K562 (cell line): ENCODE results near the gene ERCC2. TPM values are rescaled to one million over a fixed set of nuclear protein-coding genes. Genes with fewer than 3 reads are reported as not detected.
"Not testable (repeated sequence)": the region's sequence is repeated elsewhere in the genome, so short reads cannot be mapped to it uniquely, and the experiment has no call there.

Experiments used
- ATAC-seq: fragments of 200-7000 bp; cut with Tn5 transposase; 3 replicates; pipeline ENCODE4 v1.9.1; 2020; ENCODE audit warnings: moderate library complexity
- BruUV-seq: library from RNA; stranded (reverse); fragments of 400-500 nt; replicated peaks from 2 replicates; lab custom pipeline; 2021; lab: Mats Ljungman, UMichigan
- CTCF ChIA-PET: fragments of 300-600 bp; formaldehyde crosslinking; extraction: SDS; loops from one replicate; lab custom pipeline; 2021; ENCODE audit warnings: low intra/inter-chr PET ratio; lab: Yijun Ruan, JAX
- POLR2A ChIA-PET: fragments of 300-600, 350-650 bp; sonication (Branson Sonifier 250); formaldehyde crosslinking; extraction: SDS; loops from one replicate; lab custom pipeline; 2021; ENCODE audit warnings: antibody characterized with exemption, inconsistent platforms; lab: Yijun Ruan, JAX
- DNase-seq, 4 experiments: peaks; one replicate each; pipeline versions ENCODE4 v3.0.0 to v3.0.0-alpha.2; 2011 to 2018; ENCODE audit warnings: low spot score in 3 of 4, mixed read lengths in 3 of 4; ENCODE audit errors: extremely low read depth in 1 of 4
- FAIRE-seq: peaks from 2 replicates; lab custom pipeline; 2011; peaks lifted over from hg19 to GRCh38; lab: Jason Lieb, UNC
- H2AFZ ChIP-seq: 2 replicates; pipeline ENCODE4 v1.6.0; 2011; ENCODE audit warnings: low read depth, low read length, control low read depth, inconsistent platforms
- H3K27ac ChIP-seq: fragments of 200-600 bp; 3 replicates; pipeline ENCODE4 v1.8.0; 2011; ENCODE audit warnings: low read depth, mild to moderate bottlenecking, control low read depth, inconsistent platforms, low read length, moderate library complexity, mixed read lengths; ENCODE audit errors: extremely low read depth
- H3K27me3 ChIP-seq, 2 experiments: fragments of 300-600 bp in 1 of 2; 2 replicates in 1 of 2; 3 replicates in 1 of 2; pipeline versions ENCODE4 v1.6.0 to v1.8.0; 2011; ENCODE audit warnings: inconsistent platforms in 2 of 2, low read length in 2 of 2, mild to moderate bottlenecking in 1 of 2, mixed read lengths in 1 of 2, moderate library complexity in 1 of 2; ENCODE audit not compliant: control insufficient read depth in 2 of 2, insufficient read depth in 2 of 2
- H3K36me3 ChIP-seq: fragments of 300-600 bp; 3 replicates; pipeline ENCODE4 v1.8.0; 2011; ENCODE audit warnings: mild to moderate bottlenecking, low read length, inconsistent platforms; ENCODE audit not compliant: control insufficient read depth, insufficient read depth
- H3K4me1 ChIP-seq, 2 experiments: fragments of 200-600 bp in 1 of 2; replicated peaks in 1 of 2; 2 replicates in 1 of 2; 3 replicates in 1 of 2; pipeline versions ENCODE4 v1.5.1 to v1.8.0; 2011; ENCODE audit warnings: inconsistent platforms in 2 of 2, low read length in 2 of 2, mild to moderate bottlenecking in 1 of 2, mixed read lengths in 1 of 2, moderate library complexity in 1 of 2; ENCODE audit not compliant: control insufficient read depth in 2 of 2, insufficient read depth in 2 of 2
- H3K4me2 ChIP-seq: 2 replicates; pipeline ENCODE4 v1.6.1; 2011; ENCODE audit warnings: low read length, control low read depth, inconsistent platforms, mixed read lengths; ENCODE audit not compliant: insufficient read depth
- H3K4me3 ChIP-seq: fragments of 200-600 bp; sonication (generic), shearing (Covaris generic); 2 replicates; pipeline ENCODE4 v1.5.1; 2016; ENCODE audit warnings: control low read depth, inconsistent platforms
- H3K79me2 ChIP-seq: fragments of 200-600 bp; 3 replicates; pipeline ENCODE4 v1.8.0; 2011; ENCODE audit warnings: low read length, inconsistent platforms; ENCODE audit not compliant: control insufficient read depth, insufficient read depth
- H3K9ac ChIP-seq, 2 experiments: 2 replicates each; pipeline versions ENCODE4 v1.6.0 to v1.6.1; 2011; ENCODE audit warnings: low read depth in 2 of 2, low read length in 2 of 2, control low read depth in 1 of 2, inconsistent platforms in 1 of 2, mild to moderate bottlenecking in 1 of 2, mixed read lengths in 1 of 2; ENCODE audit not compliant: insufficient read depth in 1 of 2
- H3K9me1 ChIP-seq: one replicate; pipeline ENCODE4 v1.6.0; 2011; ENCODE audit warnings: inconsistent platforms, mild to moderate bottlenecking, low read length, moderate library complexity; ENCODE audit not compliant: control insufficient read depth, insufficient read depth
- H3K9me3 ChIP-seq: replicated peaks from 2 replicates; pipeline ENCODE4 v1.5.1; 2011; ENCODE audit warnings: low read depth, low read length, inconsistent platforms; ENCODE audit not compliant: control insufficient read depth, insufficient read depth
- H4K20me1 ChIP-seq: replicated peaks from 2 replicates; pipeline ENCODE4 v1.6.1; 2011; ENCODE audit warnings: low read length, inconsistent platforms, mixed read lengths; ENCODE audit not compliant: control insufficient read depth, insufficient read depth
- CREBBP ChIP-seq: IDR thresholded peaks from one replicate; pipeline ENCODE4 v1.6.1; 2012; ENCODE audit warnings: low read depth, mild to moderate bottlenecking, control low read depth, inconsistent platforms, low read length
- ID3 ChIP-seq, 2 experiments: fragments of 250-450 bp in 1 of 2; fragments of 450-650 bp in 1 of 2; sonication (Bioruptor Pico) in 1 of 2; IDR thresholded peaks; 2 replicates each; pipeline versions ENCODE4 v1.6.1 to v1.8.0; 2016 to 2021; ENCODE audit warnings: mild to moderate bottlenecking in 2 of 2, moderate library complexity in 2 of 2, missing compliant biosample characterization in 1 of 2, missing genetic modification characterization in 1 of 2
- POLR2G ChIP-seq: fragments of 200-400 bp; formaldehyde crosslinking; IDR thresholded peaks from 2 replicates; pipeline ENCODE4 v1.6.1; 2017; ENCODE audit warnings: low read depth, mild to moderate bottlenecking, antibody characterized with exemption, low read length, moderate library complexity
- ZNF121 ChIP-seq: sonication (generic); formaldehyde crosslinking; conservative IDR thresholded peaks from 2 replicates; pipeline ENCODE4 v1.8.0; 2022; ENCODE audit warnings: missing genetic modification reagents
- WGBS: fragments of 100-300 bp; shearing (Covaris generic); methylation state at CpG from one replicate; pipeline ENCODE4 v1.1.6; 2016; ENCODE audit warnings: low coverage, mixed read lengths; ENCODE audit not compliant: insufficient coverage; ENCODE audit errors: missing lambda C conversion rate; 5-methylcytosine and 5-hydroxymethylcytosine counted together
- in situ Hi-C: fragments of 300-500 bp; cut with MboI; formaldehyde crosslinking; loops from 4 replicates; pipeline ENCODE4 v1.15.0; 2018; ENCODE audit warnings: inconsistent platforms, mixed read lengths
- intact Hi-C: fragments of 100-400 bp; cut with micrococcal nuclease; formaldehyde crosslinking; loops from 2 replicates; pipeline ENCODE4 v1.14.2; 2022
- polyA plus RNA-seq, 8 experiments: library from polyadenylated mRNA; depleted of rRNA in 4 of 8; stranded (reverse) in 5 of 8; unstranded in 3 of 8; fragments of >200 nt; fragmentation: Nextera tagmentation in 2 of 8; fragmentation: Illumina TruSeq in 1 of 8; extraction: Ambion mirVana in 2 of 8; extraction: Trizol in 1 of 8; gene quantifications; 2 replicates each; pipeline versions ENCODE4 v1.2.1 to v1.2.3, GENCODE V29; 2011 to 2014; ENCODE audit warnings: inconsistent platforms in 1 of 8, missing spikeins in 1 of 8
- total RNA-seq, 7 experiments: library from RNA; depleted of rRNA in 6 of 7; stranded (reverse); fragments of >200 nt in 6 of 7; fragmentation: Illumina TruSeq in 2 of 7; extraction: Trizol in 2 of 7; gene quantifications; 2 replicates each; pipeline versions ENCODE4 v1.2.1 to v1.2.3, GENCODE V29; 2011 to 2021; ENCODE audit warnings: low replicate concordance in 1 of 7

The ERCC2 gene
- total and polyA plus RNA-seq, 9 of the 15 experiments (the other 6 are each of a cell fraction or from before 2014, with no cell fraction given) = 2.2 to 55.9 (median 23.4) TPM

GRCh38 chr19:45309322-45309721 lies 61.1 kb downstream of the ERCC2 start:
- H3K4me1 ChIP-seq = peaks cover 4 to 24% of the 10 kb centered on the region in 2 experiments; a peak in 4 of 5 replicates
- H3K79me2 ChIP-seq, H3K27me3 ChIP-seq, H3K4me2 ChIP-seq, DNase-seq, H4K20me1 ChIP-seq, FAIRE-seq: not testable (repeated sequence)
- WGBS = 84% methylated on average over 7 of the region's 8 CpGs
- TF ChIP-seq ZNF121 (CRISPR knock-in tag) = peak; percentile 70
- TF ChIP-seq, all 486 proteins: peak for 1; not testable (repeated sequence) for 485
- H2AFZ ChIP-seq, H3K9ac ChIP-seq, H3K4me3 ChIP-seq, H3K36me3 ChIP-seq, in situ Hi-C loops, ATAC-seq, POLR2A ChIA-PET, intact Hi-C loops, CTCF ChIA-PET, BruUV-seq, H3K27ac ChIP-seq, H3K9me3 ChIP-seq, H3K9me1 ChIP-seq: not testable (repeated sequence)

- BruUV-seq = no TSS peak
- Histone ChIP-seq H3K4me3 (no peak overlapping the region), H3K27me3 (no peaks in the 10 kb centered on the region), H3K79me2 (no peaks in the 10 kb centered on the region), H3K9ac (no peak overlapping the region; a peak in 1 of 4 replicates), H3K4me2 (no peak overlapping the region), H3K4me1 (peaks cover 4 to 24% of the 10 kb centered on the region in 2 experiments; a peak in 4 of 5 replicates), H4K20me1 (no peaks in the 10 kb centered on the region), H2AFZ (no peak overlapping the region), H3K9me3 (0 out of 2 replicates have a peak, but pooled peaks cover 2% of the 10 kb centered on the region), H3K36me3 (no peaks in the 10 kb centered on the region), H3K27ac (no peak overlapping the region), H3K9me1 (no peaks in the 10 kb centered on the region)
- intact Hi-C loops (no loop called here), in situ Hi-C loops (no loop called here)
- ChIA-PET POLR2A (interaction anchor here (1.4 kb wide), 1 partner anchor 14 kb away, joined by 3 read pairs; no protein-coding TSS in a partner anchor), CTCF (no interaction called here)
- FAIRE-seq (no peak), ATAC-seq (no peak), DNase-seq (no peak)
- WGBS = 78% methylated on average over 19 of the region's 19 CpGs
- no peak for TF ChIP-seq ID3 (CRISPR knock-in tag; IDR thresholded peaks at IDR 0.05)
- no peak for TF ChIP-seq ID3 (tag; IDR thresholded peaks at IDR 0.05)
- peak; percentile 51; the same call in 1 of the 2 replicates for TF ChIP-seq POLR2G
- TF ChIP-seq CREBBP = no peak
Observed at GRCh38 chr19:45307361-45307760, 63.0 kb downstream of the ERCC2 start.
